ENCODE data around the gene ERF. TPM values are rescaled to one million over a fixed set of nuclear protein-coding genes. Genes with fewer than 3 reads are reported as not detected.

Gene ERF
- total RNA-seq, 2 experiments from 2014 or later, result 62.9 to 66.0 TPM

DNA sequence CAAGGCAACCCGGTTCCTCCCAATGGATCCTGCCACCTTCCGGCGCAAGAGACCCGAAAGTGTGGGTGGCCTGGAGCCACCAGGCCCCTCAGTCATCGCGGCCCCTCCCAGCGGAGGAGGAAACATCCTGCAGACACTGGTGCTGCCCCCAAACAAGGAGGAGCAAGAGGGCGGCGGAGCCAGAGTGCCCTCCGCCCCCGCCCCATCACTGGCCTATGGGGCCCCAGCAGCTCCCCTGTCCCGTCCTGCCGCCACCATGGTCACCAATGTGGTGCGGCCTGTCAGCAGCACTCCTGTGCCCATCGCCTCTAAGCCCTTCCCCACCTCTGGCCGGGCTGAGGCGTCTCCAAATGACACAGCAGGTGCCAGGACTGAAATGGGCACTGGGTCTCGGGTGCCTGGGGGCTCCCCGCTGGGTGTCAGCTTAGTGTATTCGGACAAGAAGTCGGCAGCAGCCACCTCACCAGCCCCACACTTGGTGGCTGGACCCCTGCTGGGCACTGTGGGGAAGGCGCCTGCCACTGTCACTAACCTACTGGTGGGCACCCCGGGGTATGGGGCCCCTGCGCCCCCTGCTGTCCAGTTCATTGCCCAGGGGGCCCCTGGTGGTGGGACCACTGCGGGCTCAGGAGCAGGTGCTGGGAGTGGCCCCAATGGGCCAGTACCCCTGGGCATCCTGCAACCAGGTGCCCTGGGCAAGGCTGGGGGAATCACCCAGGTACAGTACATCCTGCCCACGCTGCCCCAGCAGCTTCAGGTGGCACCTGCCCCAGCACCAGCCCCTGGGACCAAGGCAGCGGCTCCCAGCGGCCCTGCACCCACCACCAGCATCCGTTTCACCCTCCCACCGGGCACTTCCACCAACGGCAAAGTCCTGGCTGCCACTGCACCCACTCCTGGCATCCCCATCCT, 35.9 kb upstream of the ERF start:
- H3K9me3 Mint-ChIP-seq, result no peaks in the 10 kb centered on the region
- no peak overlapping the region for H3K27ac Mint-ChIP-seq
- DNase-seq, result peak; percentile 68
- peaks cover 9% of the 10 kb centered on the region for H3K36me3 Mint-ChIP-seq
- H3K4me1 Mint-ChIP-seq, result peaks cover 6% of the 10 kb centered on the region
- no peak overlapping the region for H3K4me3 Mint-ChIP-seq
- H3K27me3 Mint-ChIP-seq, result no peaks in the 10 kb centered on the region

DNA sequence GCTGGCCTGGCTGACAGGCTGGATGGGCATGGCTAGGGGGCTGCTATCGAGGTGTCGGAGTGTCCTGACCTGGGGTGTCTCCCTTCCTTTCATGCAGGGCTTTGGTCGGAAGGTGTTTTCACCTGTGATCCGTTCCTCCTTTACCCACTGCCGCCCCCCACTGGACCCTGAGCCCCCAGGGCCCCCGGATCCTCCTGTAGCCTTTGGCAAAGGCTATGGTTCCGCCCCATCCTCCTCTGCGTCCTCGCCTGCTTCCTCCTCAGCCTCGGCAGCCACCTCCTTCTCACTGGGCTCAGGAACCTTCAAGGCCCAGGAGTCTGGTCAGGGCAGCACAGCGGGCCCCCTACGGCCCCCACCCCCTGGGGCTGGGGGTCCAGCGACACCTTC, 35.2 kb upstream of the ERF start:
- Mint-ChIP-seq H3K36me3 (peaks cover 9% of the 10 kb centered on the region), H3K4me3 (no peak overlapping the region), H3K27ac (no peak overlapping the region), H3K4me1 (peaks cover 9% of the 10 kb centered on the region), H3K9me3 (no peaks in the 10 kb centered on the region), H3K27me3 (no peaks in the 10 kb centered on the region)
- DNase-seq, result no peak

DNA sequence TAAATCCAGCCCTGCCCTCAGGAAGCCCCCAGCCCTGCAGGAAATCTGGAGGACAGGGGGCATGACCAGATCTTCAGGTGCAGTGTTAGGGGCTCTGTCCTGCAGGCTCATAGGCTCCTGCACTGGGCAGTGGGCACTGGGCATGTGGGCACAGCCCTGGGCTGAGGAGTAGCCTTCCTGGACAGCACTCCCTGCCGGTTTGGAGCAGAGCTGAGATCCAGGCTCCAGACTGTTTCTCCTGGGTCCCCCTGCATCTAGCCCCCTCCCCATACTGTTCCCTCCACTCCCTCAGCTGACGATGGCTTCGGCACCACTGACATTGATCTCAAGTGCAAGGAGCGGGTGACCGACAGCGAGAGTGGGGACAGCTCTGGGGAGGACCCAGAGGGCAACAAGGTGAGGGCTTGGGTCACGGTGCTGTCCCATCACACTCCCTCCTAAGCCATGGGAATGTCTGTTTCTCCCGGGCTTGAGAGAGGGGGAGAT, 34.7 kb upstream of the ERF start:
- no peaks in the 10 kb centered on the region for H3K27me3 Mint-ChIP-seq
- H3K9me3 Mint-ChIP-seq, result no peaks in the 10 kb centered on the region
- H3K4me1 Mint-ChIP-seq, result peaks cover 14% of the 10 kb centered on the region
- H3K4me3 Mint-ChIP-seq, result no peak overlapping the region
- no peak overlapping the region for H3K27ac Mint-ChIP-seq
- DNase-seq, result no peak
- peaks cover 13% of the 10 kb centered on the region for H3K36me3 Mint-ChIP-seq

DNA sequence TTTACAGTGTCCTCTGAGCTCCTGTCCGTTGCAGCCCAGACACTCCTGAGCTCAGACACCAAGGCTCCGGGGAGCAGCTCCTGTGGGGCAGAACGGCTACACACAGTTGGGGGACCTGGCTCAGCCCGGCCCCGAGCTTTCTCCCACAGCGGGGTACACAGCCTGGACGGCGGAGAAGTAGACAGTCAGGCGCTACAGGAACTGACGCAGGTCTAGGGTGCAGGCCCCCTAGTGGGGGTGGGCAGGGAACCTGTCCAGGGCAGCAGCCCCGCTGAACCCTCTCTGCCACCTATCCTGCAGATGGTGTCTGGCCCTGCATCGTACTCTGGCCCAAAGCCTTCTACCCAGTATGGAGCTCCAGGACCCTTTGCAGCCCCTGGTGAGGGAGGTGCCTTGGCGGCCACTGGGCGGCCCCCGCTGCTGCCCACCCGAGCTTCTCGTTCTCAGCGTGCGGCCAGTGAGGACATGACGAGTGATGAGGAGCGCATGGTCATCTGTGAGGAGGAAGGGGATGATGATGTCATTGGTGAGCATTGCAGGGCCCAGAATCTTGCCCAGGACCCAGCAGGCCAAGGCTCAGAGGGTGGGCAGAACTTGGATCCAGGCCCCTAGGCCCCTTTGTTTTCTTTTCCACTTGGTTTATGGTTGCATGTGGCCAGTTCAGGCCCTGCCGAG, 34.1 kb upstream of the ERF start:
- Mint-ChIP-seq H3K36me3 (peaks cover 13% of the 10 kb centered on the region), H3K4me1 (peaks cover 14% of the 10 kb centered on the region), H3K9me3 (no peaks in the 10 kb centered on the region), H3K27me3 (no peaks in the 10 kb centered on the region), H3K4me3 (no peak overlapping the region), H3K27ac (no peak overlapping the region)
- DNase-seq, result no peak

DNA sequence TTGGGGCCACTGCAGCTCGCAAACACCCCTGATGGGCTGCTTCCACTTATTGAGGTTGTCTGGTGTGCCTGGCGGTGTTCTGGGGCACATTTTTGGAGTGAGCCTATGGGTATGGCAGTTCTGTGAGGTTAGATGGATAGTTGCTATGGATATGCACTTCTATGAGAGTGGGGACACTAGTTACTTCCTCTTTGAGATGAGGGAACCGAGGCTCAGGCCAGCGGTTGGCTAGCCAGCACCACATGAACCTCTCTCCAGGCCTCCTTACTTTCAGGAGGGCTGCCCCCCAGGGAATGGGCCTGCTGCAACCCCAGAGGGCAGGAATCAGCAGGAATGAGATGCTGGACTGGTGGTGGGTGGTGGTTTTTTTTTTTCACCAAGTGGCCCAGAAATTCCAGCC, 33.5 kb upstream of the ERF start:
- no peaks in the 10 kb centered on the region for H3K9me3 Mint-ChIP-seq

DNA sequence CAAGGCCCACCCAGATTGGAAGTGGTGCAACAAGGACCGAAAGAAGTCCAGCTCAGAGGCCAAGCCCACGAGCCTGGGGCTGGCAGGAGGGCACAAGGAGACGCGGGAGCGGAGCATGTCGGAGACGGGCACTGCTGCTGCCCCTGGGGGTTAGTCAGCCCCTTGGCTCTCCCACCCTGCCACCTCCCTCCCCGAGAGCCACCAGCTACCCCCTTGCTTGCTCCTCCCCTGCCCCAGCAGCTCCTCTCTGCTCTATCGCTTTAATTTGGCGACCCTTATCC, 32.8 kb upstream of the ERF start:
- Mint-ChIP-seq H3K36me3 (peaks cover 10% of the 10 kb centered on the region), H3K4me1 (peaks cover 14% of the 10 kb centered on the region), H3K4me3 (no peak overlapping the region), H3K27me3 (no peaks in the 10 kb centered on the region), H3K9me3 (no peaks in the 10 kb centered on the region), H3K27ac (no peak overlapping the region)
- no peak for DNase-seq

More for the DNA sequence above, 33.5 kb upstream of the ERF start:
- H3K27me3 Mint-ChIP-seq, result no peaks in the 10 kb centered on the region
- DNase-seq, result no peak
- no peak overlapping the region for H3K4me3 Mint-ChIP-seq
- H3K27ac Mint-ChIP-seq, result no peak overlapping the region
- peaks cover 12% of the 10 kb centered on the region for H3K36me3 Mint-ChIP-seq
- peaks cover 14% of the 10 kb centered on the region for H3K4me1 Mint-ChIP-seq

DNA sequence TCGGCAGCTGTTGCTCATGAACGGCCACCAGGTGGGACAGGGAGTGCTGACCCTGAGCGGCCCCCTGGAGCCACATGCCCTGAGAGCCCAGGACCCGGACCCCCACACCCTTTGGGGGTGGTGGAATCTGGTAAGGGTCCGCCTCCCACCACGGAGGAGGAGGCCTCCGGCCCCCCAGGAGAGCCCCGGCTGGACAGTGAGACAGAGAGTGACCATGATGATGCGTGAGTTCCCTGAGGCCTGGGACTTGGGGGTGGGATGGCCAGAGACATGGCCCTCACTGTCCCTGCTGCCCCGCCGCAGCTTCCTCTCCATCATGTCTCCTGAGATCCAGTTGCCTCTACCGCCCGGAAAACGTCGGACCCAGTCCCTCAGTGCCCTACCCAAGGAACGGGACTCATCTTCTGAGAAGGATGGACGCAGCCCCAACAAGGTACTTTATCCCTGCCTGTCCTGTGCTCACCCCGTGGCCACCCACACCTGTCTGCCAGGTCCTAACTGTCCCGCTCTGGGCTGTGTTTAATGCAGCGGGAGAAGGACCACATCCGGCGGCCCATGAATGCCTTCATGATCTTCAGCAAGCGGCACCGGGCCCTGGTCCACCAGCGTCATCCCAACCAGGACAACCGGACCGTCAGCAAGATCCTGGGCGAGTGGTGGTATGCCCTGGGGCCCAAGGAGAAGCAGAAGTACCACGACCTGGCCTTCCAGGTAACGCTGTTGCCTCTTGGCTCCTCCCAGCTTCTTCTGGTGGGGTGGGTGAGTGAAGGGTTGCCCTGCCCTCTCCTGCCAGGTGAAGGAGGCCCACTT, 32.3 kb upstream of the ERF start:
- Mint-ChIP-seq H3K27ac (no peak overlapping the region), H3K4me3 (no peak overlapping the region), H3K36me3 (peaks cover 10% of the 10 kb centered on the region)

DNA sequence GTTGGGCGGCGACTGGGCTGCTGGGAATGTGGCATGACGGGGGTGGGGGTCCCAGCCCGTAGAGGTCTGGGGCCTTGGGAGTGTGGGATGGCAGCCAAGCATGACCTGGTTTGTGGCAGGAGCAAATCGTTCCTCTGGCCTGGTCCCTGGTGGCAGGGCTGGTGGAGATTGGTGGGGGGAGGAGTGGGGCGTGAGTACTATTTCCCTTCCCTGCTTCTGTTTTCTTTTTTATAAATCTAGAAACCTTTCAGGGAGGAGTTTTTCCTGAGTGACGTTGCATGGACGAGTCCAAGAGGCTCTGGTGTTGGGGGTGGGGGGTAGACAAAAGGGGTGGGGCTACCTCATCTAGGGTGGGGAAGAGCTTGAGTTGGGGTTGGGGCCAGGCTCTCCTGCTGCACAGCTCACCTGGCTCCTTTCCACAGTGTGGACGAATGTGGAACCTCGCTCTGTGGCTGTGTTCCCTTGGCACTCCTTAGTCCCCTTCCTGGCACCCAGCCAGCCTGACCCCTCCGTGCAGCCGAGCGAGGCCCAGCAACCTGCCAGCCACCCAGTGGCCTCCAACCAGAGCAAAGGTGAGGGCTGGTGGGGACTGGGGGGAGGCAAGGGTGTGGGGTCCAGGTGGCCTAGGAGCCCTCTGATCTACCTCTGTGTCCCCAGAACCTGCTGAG, 31.6 kb upstream of the ERF start:
- Mint-ChIP-seq H3K9me3 (no peaks in the 10 kb centered on the region), H3K4me3 (peak overlapping the region; percentile 38), H3K36me3 (peaks cover 7% of the 10 kb centered on the region), H3K4me1 (peaks cover 25% of the 10 kb centered on the region), H3K27me3 (no peaks in the 10 kb centered on the region), H3K27ac (peak overlapping the region; percentile 39)
- no peak for DNase-seq

More for the DNA sequence above, 32.3 kb upstream of the ERF start:
- DNase-seq, result no peak
- no peaks in the 10 kb centered on the region for H3K27me3 Mint-ChIP-seq
- H3K4me1 Mint-ChIP-seq, result peaks cover 18% of the 10 kb centered on the region
- H3K9me3 Mint-ChIP-seq, result no peaks in the 10 kb centered on the region

DNA sequence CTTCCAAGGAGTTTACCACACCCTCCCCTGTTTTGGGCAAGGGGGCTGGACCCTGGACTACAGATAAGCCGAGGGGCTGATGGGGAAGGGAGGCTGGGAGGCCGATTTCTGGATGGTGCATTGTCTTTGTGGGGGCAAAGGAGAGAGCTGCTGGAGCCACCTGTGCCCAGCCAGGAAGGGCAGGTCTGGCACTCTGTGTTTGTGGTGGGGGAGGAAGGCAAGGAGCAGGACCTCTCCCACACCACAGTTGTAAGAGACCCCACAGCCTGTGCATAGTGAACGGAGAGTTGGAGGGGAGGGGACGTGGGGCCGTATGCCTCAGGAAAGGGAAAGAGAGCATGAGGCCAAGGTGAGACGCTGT, 31.0 kb upstream of the ERF start:
- no peaks in the 10 kb centered on the region for H3K9me3 Mint-ChIP-seq
- peaks cover 4% of the 10 kb centered on the region for H3K36me3 Mint-ChIP-seq
- H3K27ac Mint-ChIP-seq, result peak overlapping the region; percentile 39
- peak overlapping the region; percentile 38 for H3K4me3 Mint-ChIP-seq
- peaks cover 28% of the 10 kb centered on the region for H3K4me1 Mint-ChIP-seq
- DNase-seq, result no peak
- no peaks in the 10 kb centered on the region for H3K27me3 Mint-ChIP-seq

DNA sequence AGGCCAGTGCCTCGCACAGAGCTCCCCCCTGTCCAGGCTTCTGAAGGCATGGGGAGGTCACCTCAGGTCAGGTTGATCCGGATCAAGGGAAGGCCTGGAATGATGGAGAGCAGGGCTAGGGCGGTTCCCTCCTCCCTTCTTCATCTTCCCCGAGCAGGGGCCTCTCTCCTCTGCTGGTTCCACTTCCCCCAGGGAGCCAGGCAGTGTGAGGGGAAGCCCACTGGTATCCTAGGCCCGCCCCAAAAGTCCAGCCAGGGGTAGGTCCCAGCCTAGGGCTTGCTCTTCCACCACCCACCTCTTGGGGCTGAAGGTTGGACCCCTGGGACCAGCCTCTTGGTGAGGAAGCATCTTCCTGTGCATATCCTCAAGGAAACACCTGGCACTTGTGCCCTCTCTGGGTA, 30.6 kb upstream of the ERF start:
- H3K4me1 Mint-ChIP-seq, result peaks cover 28% of the 10 kb centered on the region
- no peak overlapping the region for H3K27ac Mint-ChIP-seq

DNA sequence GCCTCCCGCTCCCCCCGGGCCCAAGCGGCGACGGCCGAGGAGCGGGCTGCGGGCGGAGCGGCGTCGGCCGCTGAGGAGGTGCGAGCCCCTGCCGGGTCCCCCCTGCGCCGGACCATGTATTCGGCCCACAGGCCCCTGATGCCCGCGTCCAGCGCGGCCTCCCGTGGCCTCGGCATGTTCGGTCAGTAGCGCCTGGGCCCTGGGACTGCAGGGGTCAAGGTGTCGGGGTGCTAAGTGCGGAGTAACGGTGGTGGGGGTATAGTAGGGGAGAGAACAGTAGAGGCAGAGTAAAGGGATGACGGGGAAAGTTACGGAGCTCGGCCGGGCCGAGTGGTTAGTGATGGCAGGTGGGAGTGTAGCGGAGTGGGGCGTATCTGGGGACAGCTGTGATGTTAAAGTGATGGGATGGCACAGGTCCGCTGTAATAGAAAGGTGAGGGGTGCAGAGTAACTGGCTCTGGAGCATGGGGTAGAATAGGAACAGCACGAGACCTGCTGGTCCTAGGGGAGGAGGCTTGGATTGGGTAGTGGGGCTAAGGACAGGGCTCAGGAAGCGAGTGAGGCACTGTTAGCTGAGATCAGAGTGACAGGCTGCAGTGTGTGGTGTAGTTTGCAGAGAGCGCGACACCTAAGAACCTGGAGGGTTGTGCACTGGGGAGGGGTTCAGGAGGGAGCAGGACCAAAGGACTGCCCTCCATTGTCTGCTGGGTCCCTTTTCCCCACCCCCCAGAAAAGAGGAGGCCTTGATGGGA, 29.8 kb upstream of the ERF start:
- no peak for DNase-seq
- Mint-ChIP-seq H3K4me3 (peak overlapping the region; percentile 95), H3K9me3 (no peaks in the 10 kb centered on the region), H3K27me3 (no peaks in the 10 kb centered on the region), H3K27ac (peak overlapping the region; percentile 67), H3K4me1 (peaks cover 28% of the 10 kb centered on the region), H3K36me3 (peaks cover 4% of the 10 kb centered on the region)

More for the DNA sequence above, 30.6 kb upstream of the ERF start:
- Mint-ChIP-seq H3K36me3 (peaks cover 4% of the 10 kb centered on the region), H3K4me3 (peak overlapping the region; percentile 95), H3K27me3 (no peaks in the 10 kb centered on the region), H3K9me3 (no peaks in the 10 kb centered on the region)
- no peak for DNase-seq

DNA sequence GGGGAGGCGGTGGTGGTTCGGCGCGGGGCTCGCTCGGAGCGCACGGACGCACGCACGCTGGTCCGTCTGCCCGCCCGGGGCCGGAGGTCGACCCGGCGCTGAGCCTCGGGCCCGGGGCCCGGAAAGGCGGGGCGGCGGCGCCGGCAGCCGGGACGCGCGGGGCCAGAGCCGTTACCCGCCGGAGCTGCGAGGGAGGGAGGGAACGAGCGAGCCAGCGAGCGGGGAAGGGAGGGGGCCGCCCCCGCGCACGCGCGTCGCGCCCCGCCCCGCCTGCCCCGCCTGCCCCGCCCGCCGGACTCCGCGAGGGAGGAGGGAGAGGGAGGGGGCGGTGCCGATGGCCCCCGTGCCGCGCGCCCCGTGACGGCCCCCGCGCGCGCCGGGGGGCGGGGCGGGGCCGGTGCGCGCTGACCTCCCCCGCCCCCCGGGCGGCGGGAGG, 29.2 kb upstream of the ERF start:
- H3K4me1 Mint-ChIP-seq, result peaks cover 34% of the 10 kb centered on the region
- H3K36me3 Mint-ChIP-seq, result peaks cover 4% of the 10 kb centered on the region
- no peak overlapping the region for H3K27ac Mint-ChIP-seq
- peak; percentile 86 for DNase-seq
- no peaks in the 10 kb centered on the region for H3K27me3 Mint-ChIP-seq
- H3K4me3 Mint-ChIP-seq, result no peak overlapping the region
- no peaks in the 10 kb centered on the region for H3K9me3 Mint-ChIP-seq

DNA sequence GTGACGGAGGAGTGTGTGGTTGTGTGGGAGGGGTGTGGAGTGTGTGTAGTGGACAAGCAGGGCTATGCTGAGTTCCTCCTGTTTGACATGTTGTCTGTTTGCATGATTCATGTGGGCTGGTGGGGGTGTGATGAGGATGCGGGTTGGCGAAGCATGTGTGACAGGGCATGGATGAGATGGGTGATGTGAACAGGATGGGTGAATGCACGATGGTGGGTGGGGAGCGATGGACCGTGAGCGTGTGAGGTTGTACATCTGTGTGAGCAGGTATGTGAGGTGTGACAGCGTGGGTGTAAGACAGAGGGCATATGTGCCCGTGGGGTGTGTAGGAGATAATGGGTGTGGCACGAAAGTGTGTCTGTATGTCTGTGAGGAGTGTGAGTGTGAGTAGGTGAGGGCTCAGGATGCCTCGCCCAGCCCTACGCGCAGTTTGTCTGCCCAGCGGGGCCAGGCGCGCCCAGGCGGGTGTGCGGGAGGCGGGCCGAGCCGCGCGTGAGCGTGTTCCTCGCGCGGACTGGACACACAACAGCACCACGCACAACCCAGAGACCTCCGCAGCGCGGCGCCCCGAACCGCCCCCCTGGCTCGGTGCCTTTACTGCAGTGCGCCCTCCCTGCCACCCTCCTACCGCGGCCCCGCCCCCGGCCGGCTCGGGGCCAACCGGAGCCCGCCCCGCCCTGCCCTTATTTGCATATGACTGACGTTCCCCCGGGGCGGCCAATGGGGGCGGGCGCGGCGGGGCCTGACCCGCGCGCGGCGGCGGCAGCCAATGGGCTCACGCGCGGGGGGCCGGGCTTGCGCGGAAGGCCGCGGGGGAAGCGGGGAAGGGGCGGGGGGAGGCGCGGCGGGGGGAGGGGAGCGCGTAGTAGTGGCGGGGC, 28.5 kb upstream of the ERF start:
- H3K27ac Mint-ChIP-seq, result no peak overlapping the region
- H3K27me3 Mint-ChIP-seq, result no peaks in the 10 kb centered on the region
- H3K4me1 Mint-ChIP-seq, result peaks cover 40% of the 10 kb centered on the region
- no peak overlapping the region for H3K4me3 Mint-ChIP-seq
- peak; percentile 96 for DNase-seq
- H3K36me3 Mint-ChIP-seq, result peaks cover 4% of the 10 kb centered on the region
- no peaks in the 10 kb centered on the region for H3K9me3 Mint-ChIP-seq

Measured in activated naive CD8-positive, alpha-beta T cell treated with anti-CD3 and anti-CD28 coated beads for 36 hours (primary cell).